ENCODE data around the gene PRL.

PRL gene

GRCh38 chr6:22296936-22297335, at the start of gene PRL:
Gene PRL, minus strand, starts transcription at chr6:22297036. Its CDS starts 54 bp downstream, at chr6:22296982.
- no peak for DNase-seq

GRCh38 chr6:22343864-22344263, 47.0 kb upstream of the PRL start:
- DNase-seq: no peak

DNA sequence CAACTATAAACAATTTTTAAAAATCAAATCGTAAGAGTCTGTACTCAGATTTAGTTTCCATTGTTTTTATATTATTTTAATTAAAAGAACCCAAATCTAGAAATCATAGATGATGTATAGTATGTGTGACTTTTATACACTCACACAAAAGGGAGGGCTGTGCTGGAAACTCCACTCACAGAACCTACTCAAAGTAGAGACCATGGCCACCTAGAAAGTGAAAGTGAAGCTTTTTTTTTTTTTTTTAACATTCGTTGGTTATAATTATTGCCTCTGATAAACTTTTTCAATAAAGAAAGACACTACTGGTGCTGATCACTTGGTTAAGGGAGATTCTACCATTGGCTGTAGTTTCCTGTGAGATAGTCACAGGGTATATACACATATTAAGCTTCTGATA, 37.9 kb upstream of the PRL start:
- no peak for DNase-seq

- DNase-seq: no peak
Observed at GRCh38 chr6:22333802-22334201, 37.0 kb upstream of the PRL start.

GRCh38 chr6:22332711-22333110, 35.9 kb upstream of the PRL start:
- no peak for DNase-seq

- DNase-seq: no peak
Observed at GRCh38 chr6:22332216-22332615, 35.4 kb upstream of the PRL start.

GRCh38 chr6:22330941-22331340, 34.1 kb upstream of the PRL start:
- DNase-seq: no peak

- no peak for DNase-seq
Observed at GRCh38 chr6:22328474-22328873, 31.6 kb upstream of the PRL start.

GRCh38 chr6:22327881-22328280, 31.0 kb upstream of the PRL start:
- no peak for DNase-seq

GRCh38 chr6:22326500-22326899, 29.7 kb upstream of the PRL start:
- DNase-seq: no peak

- no peak for DNase-seq
Observed at GRCh38 chr6:22325481-22325880, 28.6 kb upstream of the PRL start.

GRCh38 chr6:22323848-22324247, 27.0 kb upstream of the PRL start:
- DNase-seq: no peak

DNA sequence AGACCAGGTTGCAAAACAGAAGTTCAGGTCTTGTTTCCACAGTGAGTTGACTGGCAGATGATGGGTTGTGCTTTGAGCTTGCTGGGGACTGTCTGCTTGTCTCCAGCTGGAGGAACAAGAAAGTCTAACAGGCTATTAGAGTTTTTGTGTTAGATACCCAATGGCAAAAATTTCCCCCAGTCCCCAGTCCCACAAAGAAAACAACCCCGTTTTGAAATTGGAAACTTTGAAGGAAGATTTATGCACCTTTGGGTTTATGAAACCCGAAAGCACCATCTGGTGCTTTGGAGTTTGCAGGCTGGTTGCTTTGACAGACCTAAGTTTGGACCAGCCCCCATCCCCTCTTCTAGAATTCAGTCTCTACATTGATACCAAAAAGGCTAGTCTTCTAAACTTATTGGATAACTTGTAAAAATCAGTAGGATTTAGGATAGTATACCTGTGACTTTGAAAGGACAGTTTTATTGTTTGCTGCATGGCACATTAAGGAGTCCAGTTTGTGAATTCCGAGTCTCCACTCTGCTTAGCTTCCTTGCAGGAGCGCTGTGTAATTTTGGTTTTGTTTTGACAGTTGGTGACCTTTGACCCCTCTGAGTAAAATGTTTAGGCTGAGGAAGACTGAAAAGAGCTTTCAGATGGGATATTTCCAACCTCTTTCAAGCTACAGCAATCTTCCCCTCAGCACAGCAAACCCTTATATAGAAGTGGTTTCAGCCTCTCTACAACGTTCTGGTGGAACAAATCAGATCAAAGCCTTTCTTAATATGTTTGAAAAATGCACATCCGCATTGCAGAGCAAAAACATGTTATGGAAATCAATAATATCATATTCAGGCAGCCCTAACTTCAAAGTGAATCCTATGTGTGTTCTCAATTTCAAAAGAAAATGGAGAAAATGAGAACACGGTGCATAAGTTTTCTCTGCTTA, 25.5 kb upstream of the PRL start:
- DNase-seq: no peak

GRCh38 chr6:22320750-22321149, 23.9 kb upstream of the PRL start:
- DNase-seq: no peak

- no peak for DNase-seq
Observed at GRCh38 chr6:22318404-22318803, 21.6 kb upstream of the PRL start.

GRCh38 chr6:22313796-22314195, 17.0 kb upstream of the PRL start:
- no peak for DNase-seq

- DNase-seq: no peak
Observed at GRCh38 chr6:22308939-22309338, 12.1 kb upstream of the PRL start.

DNA sequence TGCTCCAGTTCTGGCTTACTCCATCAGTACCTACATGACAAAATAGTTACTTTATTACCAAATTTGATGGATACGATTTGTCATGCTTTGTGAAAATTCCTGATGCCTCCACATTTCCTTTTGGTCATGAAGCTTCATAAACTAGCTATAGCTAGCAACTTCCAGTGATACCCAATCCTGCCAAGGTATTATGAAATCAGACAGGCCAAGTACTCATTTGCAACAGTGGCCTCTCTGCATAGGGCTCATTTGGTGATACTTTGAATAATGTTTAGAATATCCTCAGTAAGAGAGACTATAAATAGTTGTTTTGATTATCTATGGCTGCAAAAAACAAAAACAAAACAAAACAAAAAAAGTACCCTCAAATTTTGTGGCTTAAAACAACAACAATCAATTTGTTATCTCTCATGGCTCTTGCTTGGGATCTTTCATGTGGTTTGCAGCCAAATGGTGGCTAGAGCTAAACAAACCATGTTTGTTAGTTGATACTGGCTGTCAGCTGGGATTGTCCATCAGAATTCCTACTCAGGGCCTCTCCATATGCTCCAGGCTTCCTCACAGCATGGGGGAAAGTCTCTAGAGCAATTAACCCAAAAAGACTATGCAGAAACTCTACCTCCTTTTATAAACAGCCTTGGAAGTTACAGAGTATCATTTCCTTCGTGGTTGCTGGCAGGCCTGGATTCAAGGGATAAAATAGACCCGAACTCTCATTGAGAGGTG, 10.1 kb upstream of the PRL start:
- DNase-seq: no peak

GRCh38 chr6:22302838-22303237, 6.0 kb upstream of the PRL start:
- no peak for DNase-seq

- no peak for DNase-seq
Observed at GRCh38 chr6:22300273-22300998, 3.6 kb upstream of the PRL start.

DNA sequence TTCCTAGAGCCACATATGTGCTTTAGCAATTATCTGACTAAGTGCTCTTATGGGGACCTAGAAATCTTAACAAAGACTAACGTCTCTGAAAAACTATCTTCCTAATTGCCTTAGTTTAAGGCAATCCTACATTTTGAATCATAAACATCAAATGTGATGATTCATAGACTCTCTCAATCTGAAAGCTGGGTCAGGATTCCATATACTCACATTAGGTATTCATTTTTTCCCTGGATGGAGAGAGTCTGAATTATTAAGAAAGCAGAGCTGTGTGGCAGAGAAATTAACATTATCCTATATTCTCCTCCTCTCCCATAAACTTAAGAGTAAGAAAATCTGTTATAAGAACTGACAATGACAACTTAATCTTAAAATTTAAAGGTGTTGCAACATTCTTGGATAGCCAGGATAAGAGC, 1.6 kb upstream of the PRL start:
- no peak for DNase-seq

- DNase-seq: no peak
Observed at GRCh38 chr6:22296067-22296466, 769 bp downstream of the PRL start.

- no peak for DNase-seq
Observed at GRCh38 chr6:22295145-22295544, 1.7 kb downstream of the PRL start.

- no peak for DNase-seq
Observed at GRCh38 chr6:22294301-22294700, 2.5 kb downstream of the PRL start.

Data from right hindlimb (tissue), 1 donor.